HFF-Myc (cell line): ENCODE measurements around the gene KRTAP5-8.

Experiments used
- DNase-seq: peaks from one replicate; pipeline ENCODE4 v3.0.0-alpha.2; 2011; ENCODE audit warnings: low read depth; ENCODE audit errors: extremely low read depth
- H3K4me3 ChIP-seq: replicated peaks from 2 replicates; pipeline ENCODE4 v1.5.1; 2011; ENCODE audit warnings: low read depth, mild to moderate bottlenecking, control low read depth, low read length
- TF ChIP-seq, protein P1 (sequence below): IDR thresholded peaks from 2 replicates; pipeline ENCODE4 v1.5.1; 2012; ENCODE audit warnings: mild to moderate bottlenecking, low read depth, low read length, control low read depth; ENCODE audit errors: missing control alignments

Gene KRTAP5-8

GRCh38 chr11:71500601-71501021 is 37.2 kb upstream of the KRTAP5-8 start:
- no peak overlapping the region for H3K4me3 ChIP-seq
- no peak for DNase-seq
- TF ChIP-seq, protein P1, sequence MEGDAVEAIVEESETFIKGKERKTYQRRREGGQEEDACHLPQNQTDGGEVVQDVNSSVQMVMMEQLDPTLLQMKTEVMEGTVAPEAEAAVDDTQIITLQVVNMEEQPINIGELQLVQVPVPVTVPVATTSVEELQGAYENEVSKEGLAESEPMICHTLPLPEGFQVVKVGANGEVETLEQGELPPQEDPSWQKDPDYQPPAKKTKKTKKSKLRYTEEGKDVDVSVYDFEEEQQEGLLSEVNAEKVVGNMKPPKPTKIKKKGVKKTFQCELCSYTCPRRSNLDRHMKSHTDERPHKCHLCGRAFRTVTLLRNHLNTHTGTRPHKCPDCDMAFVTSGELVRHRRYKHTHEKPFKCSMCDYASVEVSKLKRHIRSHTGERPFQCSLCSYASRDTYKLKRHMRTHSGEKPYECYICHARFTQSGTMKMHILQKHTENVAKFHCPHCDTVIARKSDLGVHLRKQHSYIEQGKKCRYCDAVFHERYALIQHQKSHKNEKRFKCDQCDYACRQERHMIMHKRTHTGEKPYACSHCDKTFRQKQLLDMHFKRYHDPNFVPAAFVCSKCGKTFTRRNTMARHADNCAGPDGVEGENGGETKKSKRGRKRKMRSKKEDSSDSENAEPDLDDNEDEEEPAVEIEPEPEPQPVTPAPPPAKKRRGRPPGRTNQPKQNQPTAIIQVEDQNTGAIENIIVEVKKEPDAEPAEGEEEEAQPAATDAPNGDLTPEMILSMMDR: no peak

DNA sequence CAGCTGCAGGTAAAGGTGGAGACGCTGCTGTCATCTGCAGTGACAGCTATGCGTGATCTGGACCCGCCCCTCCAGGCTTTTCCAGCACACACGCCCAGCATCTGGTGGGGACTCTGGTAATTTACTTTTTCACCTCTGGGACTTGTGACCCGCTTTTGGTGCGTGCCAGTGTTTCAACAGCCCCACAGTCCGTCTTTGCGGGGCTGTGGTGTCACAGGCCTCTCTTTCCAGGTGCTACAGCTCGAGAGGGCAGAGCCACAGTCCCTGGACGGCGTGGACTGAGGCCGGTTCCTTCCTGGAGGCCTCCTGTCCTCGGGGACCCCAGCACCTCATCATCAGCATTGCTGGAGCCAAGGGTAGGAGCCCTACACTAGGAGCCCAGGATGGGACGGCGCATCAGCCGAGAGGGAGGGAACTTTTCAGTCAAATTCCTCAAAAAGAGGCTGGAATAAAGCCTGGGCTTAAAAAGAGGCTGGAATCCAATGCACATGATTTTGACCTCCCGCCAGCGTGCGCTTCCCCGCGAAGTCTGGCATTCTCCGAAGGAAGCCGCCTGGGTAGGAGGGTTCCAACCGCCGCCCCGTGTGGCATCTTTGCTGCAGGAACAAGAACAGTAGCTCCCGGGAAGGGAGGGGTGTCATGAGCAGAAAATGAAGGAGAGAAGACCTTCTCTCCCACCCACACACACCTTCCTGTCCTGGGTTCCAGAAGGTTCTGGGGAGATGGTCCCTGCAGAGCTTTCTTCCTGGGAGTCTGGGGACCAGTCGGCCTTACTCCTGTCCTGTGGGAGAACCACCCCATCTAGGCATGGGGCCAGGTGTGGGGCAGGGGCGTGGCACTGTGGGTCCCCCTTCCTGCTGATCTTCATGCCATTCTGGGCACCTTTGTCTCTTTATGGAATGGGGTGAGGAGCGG is 36.5 kb upstream of the KRTAP5-8 start:
- DNase-seq: no peak
- no peak overlapping the region for H3K4me3 ChIP-seq
- TF ChIP-seq, protein P1: no peak

- H3K4me3 ChIP-seq: no peak overlapping the region
- no peak for DNase-seq
- TF ChIP-seq, protein P1: no peak
Observed at GRCh38 chr11:71502026-71502425, 35.8 kb upstream of the KRTAP5-8 start.

- TF ChIP-seq, protein P1: no peak
- H3K4me3 ChIP-seq: no peak overlapping the region
- DNase-seq: no peak
Observed at GRCh38 chr11:71502871-71503435, 34.9 kb upstream of the KRTAP5-8 start.

DNA sequence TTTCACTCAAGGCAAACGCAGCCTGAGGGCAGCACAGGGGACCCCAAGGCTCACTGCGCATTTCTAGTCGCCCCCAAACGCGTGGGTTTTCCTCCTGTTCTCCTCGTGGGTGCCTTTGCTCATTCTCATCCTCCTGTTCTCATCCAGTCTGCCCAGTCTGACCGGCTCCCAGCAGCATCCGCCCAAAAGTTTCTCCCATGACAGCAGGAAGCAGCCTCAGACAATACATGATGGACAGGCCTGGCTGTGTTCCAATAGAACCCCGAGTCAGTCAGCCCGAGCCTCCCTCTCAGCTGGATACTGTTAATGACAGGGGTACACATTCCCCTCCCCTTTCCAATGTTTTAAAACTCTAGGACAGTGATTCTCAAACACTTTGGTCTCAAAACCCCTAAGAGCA is 33.3 kb upstream of the KRTAP5-8 start:
- TF ChIP-seq, protein P1: no peak
- DNase-seq: no peak
- no peak overlapping the region for H3K4me3 ChIP-seq

GRCh38 chr11:71505001-71505400 is 32.8 kb upstream of the KRTAP5-8 start:
- DNase-seq: no peak
- TF ChIP-seq, protein P1: no peak
- no peak overlapping the region for H3K4me3 ChIP-seq
